Smooth muscle cell (in vitro differentiated cells): Measurements from ENCODE around the gene CNNM2. TPM values are rescaled to one million over a fixed set of nuclear protein-coding genes. Genes with fewer than 3 reads are reported as not detected.

Experiments used
- DNase-seq: peaks from one replicate; lab custom pipeline; 2025; ENCODE audit not compliant: unreplicated experiment; lab: John Stamatoyannopoulos, UW
- H2AFZ ChIP-seq: fragments of 200-600 bp; sonication (generic); 2 replicates; pipeline ENCODE4 v1.6.0; 2016; ENCODE audit warnings: antibody characterized with exemption, low read depth, mild to moderate bottlenecking
- H3F3A ChIP-seq: fragments of 200-600 bp; sonication (generic); 2 replicates; pipeline ENCODE4 v1.6.0; 2017; ENCODE audit warnings: antibody characterized with exemption, low read depth
- H3K27ac ChIP-seq: fragments of 200-600 bp; sonication (generic); 2 replicates; pipeline ENCODE4 v1.5.1; 2016; ENCODE audit warnings: low read depth, mild to moderate bottlenecking
- H3K27me3 ChIP-seq: fragments of 200-600 bp; sonication (generic); 2 replicates; pipeline ENCODE4 v1.6.1; 2016; ENCODE audit warnings: low read depth, mild to moderate bottlenecking
- H3K36me3 ChIP-seq: fragments of 200-600 bp; sonication (generic); 2 replicates; pipeline ENCODE4 v1.5.1; 2016; ENCODE audit warnings: low read depth
- H3K4me1 ChIP-seq: fragments of 200-600 bp; sonication (generic); 2 replicates; pipeline ENCODE4 v1.5.1; 2016; ENCODE audit warnings: low read depth
- H3K4me2 ChIP-seq: fragments of 200-600 bp; sonication (generic); 2 replicates; pipeline ENCODE4 v1.6.0; 2016; ENCODE audit warnings: mild to moderate bottlenecking
- H3K4me3 ChIP-seq: fragments of 200-600 bp; sonication (generic); 2 replicates; pipeline ENCODE4 v1.5.1; 2016; ENCODE audit warnings: mild to moderate bottlenecking
- H3K79me2 ChIP-seq: fragments of 200-600 bp; sonication (generic); 2 replicates; pipeline ENCODE4 v1.6.0; 2016; ENCODE audit warnings: low read depth, mild to moderate bottlenecking
- H3K9ac ChIP-seq: fragments of 200-600 bp; sonication (generic); 2 replicates; pipeline ENCODE4 v1.6.0; 2016; ENCODE audit warnings: low read depth
- H3K9me3 ChIP-seq: fragments of 200-600 bp; sonication (generic); replicated peaks from 2 replicates; pipeline ENCODE4 v1.5.1; 2016; ENCODE audit warnings: low read depth
- H4K20me1 ChIP-seq: fragments of 200-600 bp; sonication (generic); 2 replicates; pipeline ENCODE4 v1.6.0; 2016; ENCODE audit warnings: low read depth
- CTCF ChIP-seq: fragments of 200-600 bp; sonication (generic); IDR thresholded peaks from 2 replicates; pipeline ENCODE4 v1.5.1; 2017; ENCODE audit warnings: borderline replicate concordance, mild to moderate bottlenecking, antibody characterized with exemption; ENCODE audit not compliant: insufficient read depth, poor library complexity, severe bottlenecking
- WGBS: methylation state at CpG from one replicate; pipeline ENCODE4 v1.1.7; 2016; ENCODE audit warnings: low lambda C conversion rate; 5-methylcytosine and 5-hydroxymethylcytosine counted together
- polyA plus RNA-seq: library from polyadenylated mRNA; unstranded; fragments of >200 nt; fragmentation: Nextera tagmentation; extraction: Ambion mirVana; gene quantifications from 2 replicates; pipeline ENCODE4 v1.2.1, GENCODE V29; 2016
- total RNA-seq: library from RNA; depleted of rRNA; stranded (reverse); fragments of >200 nt; gene quantifications from 2 replicates; pipeline ENCODE4 v1.2.3, GENCODE V29; 2014

CNNM2 gene
- total and polyA plus RNA-seq, 2 experiments from 2014 or later, result 5.5 to 8.4 TPM

GRCh38 chr10:103096130-103096529, 178.0 kb downstream of the CNNM2 start:
- H2AFZ ChIP-seq, result no peak overlapping the region
- H3F3A ChIP-seq, result no peaks in the 10 kb centered on the region
- H3K4me1 ChIP-seq, result no peaks in the 10 kb centered on the region
- no peak overlapping the region for H3K4me2 ChIP-seq
- no peak for TF ChIP-seq CTCF
- no peak for DNase-seq
- 90% methylated on average over 3 of the region's 3 CpGs for WGBS
- peaks cover 46% of the 10 kb centered on the region for H3K36me3 ChIP-seq
- H3K27me3 ChIP-seq, result no peaks in the 10 kb centered on the region
- H4K20me1 ChIP-seq, result no peaks in the 10 kb centered on the region
- H3K79me2 ChIP-seq, result no peaks in the 10 kb centered on the region
- no peak overlapping the region for H3K9ac ChIP-seq
- H3K9me3 ChIP-seq, result no peaks in the 10 kb centered on the region
- H3K27ac ChIP-seq, result no peak overlapping the region
- H3K4me3 ChIP-seq, result no peak overlapping the region

DNA sequence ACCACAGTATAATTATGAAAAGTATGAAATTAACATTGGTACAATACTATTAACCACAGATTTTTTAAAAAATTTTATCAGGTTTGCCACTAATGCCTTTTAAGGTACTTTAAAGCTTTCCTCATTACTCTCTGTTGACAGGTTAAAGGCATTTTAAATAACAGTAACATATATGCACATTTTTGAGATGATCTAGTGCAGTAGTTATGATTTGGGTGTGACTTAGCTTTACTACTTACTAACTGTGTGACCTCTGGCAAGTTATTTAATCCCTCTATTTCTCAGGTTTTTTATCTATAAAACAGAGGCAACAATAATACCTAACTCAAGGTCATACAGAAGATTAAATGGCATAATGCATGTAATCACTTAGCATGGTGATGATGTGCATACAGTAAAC, 180.1 kb downstream of the CNNM2 start:
- Histone ChIP-seq H3K9ac (no peak overlapping the region), H3F3A (no peaks in the 10 kb centered on the region), H3K4me3 (no peak overlapping the region), H4K20me1 (peaks cover 7% of the 10 kb centered on the region), H3K36me3 (peaks cover 38% of the 10 kb centered on the region), H2AFZ (no peak overlapping the region), H3K27ac (no peak overlapping the region), H3K27me3 (no peaks in the 10 kb centered on the region), H3K4me1 (no peaks in the 10 kb centered on the region), H3K79me2 (no peaks in the 10 kb centered on the region), H3K9me3 (no peaks in the 10 kb centered on the region), H3K4me2 (no peak overlapping the region)
- TF ChIP-seq CTCF, result no peak
- DNase-seq, result no peak

DNA sequence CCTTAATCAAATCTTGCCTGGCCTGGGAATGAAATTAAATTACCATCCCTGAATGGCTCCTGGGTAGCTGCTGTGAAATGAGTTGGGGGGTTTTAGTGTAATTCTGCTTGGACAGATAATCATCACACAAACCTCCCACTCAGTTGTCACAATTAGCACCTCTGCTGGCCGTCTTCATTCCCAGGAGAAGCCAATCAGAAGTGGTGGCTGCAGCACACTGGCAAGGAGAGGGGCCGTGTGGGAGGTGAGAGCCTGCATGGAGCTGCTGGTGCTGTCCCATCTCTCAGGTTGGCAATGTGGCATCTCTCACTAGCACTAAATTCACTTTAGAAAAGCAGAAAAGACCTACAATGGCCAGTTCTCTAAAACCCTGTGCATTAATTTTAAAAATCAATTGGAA, 182.5 kb downstream of the CNNM2 start:
- WGBS, result 78% methylated on average over 2 of the region's 2 CpGs
- no peak for TF ChIP-seq CTCF
- H3K4me3 ChIP-seq, result no peak overlapping the region
- no peak overlapping the region for H3K9ac ChIP-seq
- H3K4me1 ChIP-seq, result no peaks in the 10 kb centered on the region
- H3F3A ChIP-seq, result no peaks in the 10 kb centered on the region
- H3K9me3 ChIP-seq, result no peaks in the 10 kb centered on the region
- no peak overlapping the region for H3K4me2 ChIP-seq
- no peaks in the 10 kb centered on the region for H3K79me2 ChIP-seq
- H3K27me3 ChIP-seq, result no peaks in the 10 kb centered on the region
- H4K20me1 ChIP-seq, result peaks cover 10% of the 10 kb centered on the region
- H2AFZ ChIP-seq, result no peak overlapping the region
- no peak for DNase-seq
- peaks cover 36% of the 10 kb centered on the region for H3K36me3 ChIP-seq
- H3K27ac ChIP-seq, result no peak overlapping the region

DNA sequence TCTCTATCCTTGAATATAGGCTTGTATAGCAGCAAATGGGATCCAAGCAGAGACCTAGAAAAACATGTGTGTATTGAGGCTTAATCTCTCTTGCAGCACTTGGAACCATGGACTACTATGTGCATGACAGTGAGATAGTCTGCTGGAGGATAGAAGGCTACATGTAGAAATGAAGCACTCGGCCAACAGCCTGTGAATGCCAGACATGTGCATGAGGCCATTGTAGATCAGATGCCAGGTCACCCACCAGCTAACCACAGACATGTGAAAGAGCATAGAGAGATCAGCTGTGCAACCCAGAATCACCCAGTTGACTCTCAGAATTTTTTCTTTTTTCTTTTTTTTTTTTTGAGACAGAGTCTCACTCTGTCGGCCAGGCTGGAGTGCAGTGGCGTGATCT, 184.1 kb downstream of the CNNM2 start:
- Histone ChIP-seq H3K9ac (no peak overlapping the region), H3K27me3 (no peaks in the 10 kb centered on the region), H3K4me2 (no peak overlapping the region), H3K27ac (no peak overlapping the region), H3K9me3 (no peaks in the 10 kb centered on the region), H3K36me3 (peaks cover 25% of the 10 kb centered on the region), H3K4me1 (no peaks in the 10 kb centered on the region), H2AFZ (no peak overlapping the region), H3F3A (no peaks in the 10 kb centered on the region), H4K20me1 (peaks cover 15% of the 10 kb centered on the region), H3K4me3 (no peak overlapping the region), H3K79me2 (no peaks in the 10 kb centered on the region)
- 58% methylated on average over 3 of the region's 3 CpGs for WGBS
- no peak for DNase-seq
- no peak for TF ChIP-seq CTCF
